Stimulated activated memory B cell treated with anti-CD40 and anti-IgM and Interleukin-4, amounts not matched to agents 10 μg/mL and 1 μg/mL and 100 μg/mL, for 72 hours (primary cell): ENCODE data around the gene PLS3.
"Not testable (repeated sequence)": the region's sequence is repeated elsewhere in the genome, so short reads cannot be mapped to it uniquely, and the experiment has no call there.

ENCODE experiments used
- ATAC-seq: fragments of 150-1000 bp; cut with Tn5 transposase; 2 replicates; pipeline ENCODE4 v1.10.0; 2021
- H3K27ac Mint-ChIP-seq: one replicate; pipeline ENCODE4 v1.8.0; 2022; ENCODE audit warnings: mild to moderate bottlenecking, mixed read lengths
- H3K27me3 Mint-ChIP-seq: one replicate; pipeline ENCODE4 v1.8.0; 2022; ENCODE audit warnings: mixed read lengths
- H3K36me3 Mint-ChIP-seq: one replicate; pipeline ENCODE4 v1.8.0; 2022; ENCODE audit warnings: mixed read lengths
- H3K4me1 Mint-ChIP-seq: one replicate; pipeline ENCODE4 v1.8.0; 2022; ENCODE audit warnings: mixed read lengths
- H3K4me3 Mint-ChIP-seq: one replicate; pipeline ENCODE4 v1.8.0; 2022; ENCODE audit warnings: mild to moderate bottlenecking, moderate library complexity, mixed read lengths
- H3K9me3 Mint-ChIP-seq: one replicate; pipeline ENCODE4 v1.8.0; 2022; ENCODE audit warnings: mixed read lengths

PLS3 gene

GRCh38 chrX:115560978-115561604 lies at the start of gene PLS3:
Gene PLS3 (plus strand): TSS chrX:115561174. CDS start chrX:115610251, 49,077 bp downstream.
- peak within 1 kb of the TSS; percentile 47 for H3K4me3 Mint-ChIP-seq
- peaks cover 9% of the 10 kb centered on the region for H3K27me3 Mint-ChIP-seq
- no peak within 1 kb of the TSS for H3K27ac Mint-ChIP-seq
- ATAC-seq = no peak
- no peaks in the 10 kb centered on the region for H3K36me3 Mint-ChIP-seq
- H3K4me1 Mint-ChIP-seq = no peaks in the 10 kb centered on the region
- no peaks in the 10 kb centered on the region for H3K9me3 Mint-ChIP-seq

GRCh38 chrX:115518113-115518512 lies 42.9 kb upstream of the PLS3 start:
- Mint-ChIP-seq H3K9me3 (no peaks in the 10 kb centered on the region), H3K4me3 (no peak overlapping the region), H3K36me3 (no peaks in the 10 kb centered on the region), H3K4me1 (no peaks in the 10 kb centered on the region), H3K27ac (no peak overlapping the region), H3K27me3 (no peaks in the 10 kb centered on the region)
- no peak for ATAC-seq

GRCh38 chrX:115521741-115522140 lies 39.2 kb upstream of the PLS3 start:
- H3K27ac Mint-ChIP-seq = no peak overlapping the region
- H3K27me3 Mint-ChIP-seq = no peaks in the 10 kb centered on the region
- no peak for ATAC-seq

DNA sequence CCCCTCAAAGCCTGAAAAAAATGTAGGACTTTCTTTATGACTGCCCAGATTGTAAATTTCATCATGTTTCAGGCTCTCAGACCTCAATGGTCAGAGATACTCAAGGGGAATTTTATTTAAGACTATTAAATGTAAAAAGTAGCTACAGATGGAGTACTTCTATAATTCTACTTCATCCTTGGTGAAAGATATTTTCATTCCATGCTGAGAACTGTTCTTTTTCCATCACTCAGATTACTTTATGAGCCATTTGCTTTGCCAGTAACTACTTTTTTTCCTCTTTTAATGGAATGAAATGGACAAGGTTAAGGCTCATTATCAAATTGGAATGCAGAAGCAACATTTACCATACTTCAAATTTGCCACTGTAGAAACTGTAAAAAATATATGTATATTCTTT lies 38.0 kb upstream of the PLS3 start:
- H3K9me3 Mint-ChIP-seq = no peaks in the 10 kb centered on the region
- H3K27ac Mint-ChIP-seq = no peak overlapping the region
- no peaks in the 10 kb centered on the region for H3K4me1 Mint-ChIP-seq
- H3K36me3 Mint-ChIP-seq = no peaks in the 10 kb centered on the region
- no peak for ATAC-seq
- no peak overlapping the region for H3K4me3 Mint-ChIP-seq
- no peaks in the 10 kb centered on the region for H3K27me3 Mint-ChIP-seq

More at GRCh38 chrX:115521741-115522140, 39.2 kb upstream of the PLS3 start:
- H3K4me3 Mint-ChIP-seq = no peak overlapping the region
- H3K36me3 Mint-ChIP-seq = no peaks in the 10 kb centered on the region
- H3K9me3 Mint-ChIP-seq = no peaks in the 10 kb centered on the region
- H3K4me1 Mint-ChIP-seq = no peaks in the 10 kb centered on the region

DNA sequence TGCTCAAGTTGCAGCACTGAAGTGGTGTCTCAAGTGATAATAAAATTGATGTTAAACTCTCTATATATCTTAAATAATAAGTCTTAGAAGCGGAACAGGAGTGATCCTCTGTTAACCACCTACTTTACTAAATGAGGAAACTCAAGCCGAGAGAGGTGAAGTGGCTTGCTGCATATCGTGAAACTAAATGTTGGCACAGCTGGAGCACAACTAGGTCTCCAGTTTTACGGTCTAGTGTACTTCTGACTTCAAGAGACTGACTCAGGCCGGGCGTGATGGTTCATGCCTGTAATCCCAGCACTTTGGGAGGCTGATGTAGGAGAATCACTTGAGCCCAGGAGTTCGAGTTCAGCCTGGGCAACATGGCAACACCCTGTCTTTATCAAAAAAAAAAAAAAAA lies 35.5 kb upstream of the PLS3 start:
- Mint-ChIP-seq H3K36me3 (no peaks in the 10 kb centered on the region), H3K4me1 (no peaks in the 10 kb centered on the region), H3K27ac (no peak overlapping the region), H3K27me3 (no peaks in the 10 kb centered on the region), H3K4me3 (no peak overlapping the region), H3K9me3 (no peaks in the 10 kb centered on the region)
- no peak for ATAC-seq

- Mint-ChIP-seq H3K4me1 (no peaks in the 10 kb centered on the region), H3K27me3 (no peaks in the 10 kb centered on the region), H3K36me3 (no peaks in the 10 kb centered on the region), H3K9me3 (no peaks in the 10 kb centered on the region), H3K4me3 (no peak overlapping the region), H3K27ac (no peak overlapping the region)
- no peak for ATAC-seq
These were observed 29.1 kb upstream of the PLS3 start for GRCh38 chrX:115531818-115532403.

GRCh38 chrX:115533485-115533884 lies 27.5 kb upstream of the PLS3 start:
- Mint-ChIP-seq H3K9me3 (peaks cover 3% of the 10 kb centered on the region), H3K27ac (no peak overlapping the region), H3K36me3 (no peaks in the 10 kb centered on the region), H3K4me3 (no peak overlapping the region), H3K27me3 (no peaks in the 10 kb centered on the region), H3K4me1 (no peaks in the 10 kb centered on the region)
- no peak for ATAC-seq

GRCh38 chrX:115534383-115534782 lies 26.6 kb upstream of the PLS3 start:
- no peak for ATAC-seq
- H3K36me3 Mint-ChIP-seq = no peaks in the 10 kb centered on the region
- H3K4me3 Mint-ChIP-seq = no peak overlapping the region
- no peaks in the 10 kb centered on the region for H3K4me1 Mint-ChIP-seq
- H3K27me3 Mint-ChIP-seq = no peaks in the 10 kb centered on the region
- no peak overlapping the region for H3K27ac Mint-ChIP-seq
- H3K9me3 Mint-ChIP-seq = peaks cover 3% of the 10 kb centered on the region

GRCh38 chrX:115535421-115535820 lies 25.6 kb upstream of the PLS3 start:
- Mint-ChIP-seq H3K9me3 (peaks cover 3% of the 10 kb centered on the region), H3K27ac (no peak overlapping the region), H3K4me3 (no peak overlapping the region), H3K4me1 (no peaks in the 10 kb centered on the region), H3K36me3 (no peaks in the 10 kb centered on the region), H3K27me3 (no peaks in the 10 kb centered on the region)
- ATAC-seq = no peak

GRCh38 chrX:115535844-115536243 lies 25.1 kb upstream of the PLS3 start:
- Mint-ChIP-seq H3K9me3 (peaks cover 3% of the 10 kb centered on the region), H3K27ac (no peak overlapping the region), H3K4me3 (no peak overlapping the region), H3K27me3 (no peaks in the 10 kb centered on the region), H3K4me1 (no peaks in the 10 kb centered on the region), H3K36me3 (no peaks in the 10 kb centered on the region)
- ATAC-seq = no peak

GRCh38 chrX:115539841-115540240 lies 21.1 kb upstream of the PLS3 start:
- Mint-ChIP-seq H3K4me3 (no peak overlapping the region), H3K4me1 (no peaks in the 10 kb centered on the region), H3K27ac (no peak overlapping the region), H3K27me3 (no peaks in the 10 kb centered on the region), H3K36me3 (no peaks in the 10 kb centered on the region), H3K9me3 (peaks cover 6% of the 10 kb centered on the region)
- no peak for ATAC-seq

GRCh38 chrX:115541045-115541444 lies 19.9 kb upstream of the PLS3 start:
- not testable (repeated sequence) for H3K9me3 Mint-ChIP-seq, H3K27ac Mint-ChIP-seq, H3K4me1 Mint-ChIP-seq, H3K4me3 Mint-ChIP-seq, H3K27me3 Mint-ChIP-seq, H3K36me3 Mint-ChIP-seq, ATAC-seq

- no peak overlapping the region for H3K27ac Mint-ChIP-seq
- H3K27me3 Mint-ChIP-seq = no peaks in the 10 kb centered on the region
- H3K4me3 Mint-ChIP-seq = no peak overlapping the region
- no peak for ATAC-seq
- H3K4me1 Mint-ChIP-seq = no peaks in the 10 kb centered on the region
- peaks cover 3% of the 10 kb centered on the region for H3K9me3 Mint-ChIP-seq
- H3K36me3 Mint-ChIP-seq = no peaks in the 10 kb centered on the region
These were observed 13.5 kb upstream of the PLS3 start for GRCh38 chrX:115547448-115547847.

GRCh38 chrX:115549008-115549407 lies 12.0 kb upstream of the PLS3 start:
- no peak overlapping the region for H3K27ac Mint-ChIP-seq

DNA sequence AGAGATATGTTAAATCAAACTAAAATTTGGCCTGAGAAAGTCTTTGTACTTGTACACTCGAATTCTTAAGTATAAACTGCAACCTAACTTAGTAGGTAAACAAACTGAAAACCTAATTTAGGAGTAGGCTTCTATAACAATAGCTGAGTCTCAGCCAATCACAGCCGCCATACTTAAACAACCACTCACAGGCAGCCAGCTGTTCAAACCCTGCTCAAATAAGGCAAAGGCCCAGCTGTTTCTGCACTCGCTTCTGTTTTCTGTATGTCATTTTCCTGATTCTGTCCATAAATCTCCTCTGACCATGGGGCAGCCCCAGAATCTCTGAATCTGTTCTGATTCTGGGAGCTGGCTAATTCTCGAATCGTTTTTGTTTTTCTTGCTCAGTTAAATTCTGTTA lies 7.8 kb upstream of the PLS3 start:
- no peaks in the 10 kb centered on the region for H3K36me3 Mint-ChIP-seq
- no peak overlapping the region for H3K27ac Mint-ChIP-seq

More at GRCh38 chrX:115549008-115549407, 12.0 kb upstream of the PLS3 start:
- Mint-ChIP-seq H3K27me3 (no peaks in the 10 kb centered on the region), H3K4me3 (no peak overlapping the region), H3K36me3 (no peaks in the 10 kb centered on the region), H3K4me1 (no peaks in the 10 kb centered on the region), H3K9me3 (no peaks in the 10 kb centered on the region)
- ATAC-seq = no peak

DNA sequence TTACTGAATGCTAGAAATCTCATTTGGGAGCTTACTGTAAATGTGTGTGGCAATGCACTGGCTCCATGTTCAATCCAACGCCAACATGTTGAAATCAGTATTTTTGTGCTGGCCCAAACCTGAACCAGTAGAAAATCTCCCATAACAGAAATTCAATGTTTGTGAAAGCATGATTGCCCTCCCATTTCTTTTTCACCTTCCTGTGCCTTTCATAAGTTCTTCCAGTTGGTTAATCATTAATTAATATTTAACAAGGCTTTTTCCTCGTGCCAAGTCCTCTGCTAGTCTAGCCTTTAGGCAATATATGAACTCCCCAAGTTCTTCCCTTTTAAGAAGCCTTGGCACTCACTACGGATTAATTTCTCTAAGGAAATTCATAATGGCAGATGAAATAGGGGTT lies 1.3 kb upstream of the PLS3 start:
- no peak for ATAC-seq
- Mint-ChIP-seq H3K4me3 (no peak overlapping the region), H3K4me1 (no peaks in the 10 kb centered on the region), H3K27ac (no peak overlapping the region), H3K36me3 (no peaks in the 10 kb centered on the region), H3K27me3 (peaks cover 9% of the 10 kb centered on the region), H3K9me3 (peaks cover 3% of the 10 kb centered on the region)

More for the DNA sequence above, 7.8 kb upstream of the PLS3 start:
- no peaks in the 10 kb centered on the region for H3K4me1 Mint-ChIP-seq
- ATAC-seq = no peak
- no peak overlapping the region for H3K4me3 Mint-ChIP-seq
- H3K27me3 Mint-ChIP-seq = no peaks in the 10 kb centered on the region
- H3K9me3 Mint-ChIP-seq = peaks cover 3% of the 10 kb centered on the region
